Pancreas (tissue), 10 donors: Measurements from ENCODE around the gene HSD17B12. TPM values are rescaled to one million over a fixed set of nuclear protein-coding genes. Genes with fewer than 3 reads are reported as not detected.
"Not testable (repeated sequence)": the region's sequence is repeated elsewhere in the genome, so short reads cannot be mapped to it uniquely, and the experiment has no call there.

Experiments
- ATAC-seq, 4 donors: fragments of 200-7000 bp; cut with Tn5 transposase; one replicate each; pipeline versions ENCODE4 v1.8.0 to v1.9.1; 2020; ENCODE audit warnings: mild to moderate bottlenecking in 4 of 4, moderate library complexity in 4 of 4
- DNase-seq, 6 donors: peaks; one replicate each; pipeline ENCODE4 v3.0.0-alpha.2; 2020
- FAIRE-seq: peaks from 2 replicates; lab custom pipeline; 2012; peaks lifted over from hg19 to GRCh38; lab: Jason Lieb, UNC
- H3K27ac ChIP-seq, 4 donors: fragments of 200-600 bp; sonication (generic); 1 replicate in 3 of 4; 2 replicates in 1 of 4; pipeline versions ENCODE4 v1.5.0 to v1.8.0; 2020
- H3K27me3 ChIP-seq, 4 donors: fragments of 200-600 bp; one replicate each; pipeline ENCODE4 v1.8.0; 2021
- H3K36me3 ChIP-seq, 3 donors: fragments of 200-600 bp; sonication (generic) in 1 of 3; one replicate each; pipeline versions ENCODE4 v1.5.0 to v1.8.0; 2020 to 2021
- H3K4me1 ChIP-seq, 3 donors: fragments of 200-600 bp; one replicate each; pipeline ENCODE4 v1.8.0; 2021
- H3K4me3 ChIP-seq, 4 donors: fragments of 200-600 bp; sonication (generic) in 2 of 4; one replicate each; pipeline versions ENCODE4 v1.5.0 to v1.8.0; 2020 to 2021
- H3K9me3 ChIP-seq, 4 donors: fragments of 200-600 bp; one replicate each; pipeline ENCODE4 v1.8.0; 2021
- WGBS, 2 donors: extraction: QIAGEN DNeasy Blood & Tissue Kit; methylation state at CpG; one replicate each; pipeline ENCODE4 v1.1.7; 2013; 5-methylcytosine and 5-hydroxymethylcytosine counted together
- intact Hi-C, 3 donors: fragments of 100-400 bp; cut with DNase I; formaldehyde crosslinking; loops; one replicate each; pipeline versions ENCODE4 v1.11.1 to v1.14.2; 2022
- polyA plus RNA-seq, 2 donors: library from polyadenylated mRNA; stranded (reverse); fragments of 200-250 nt; gene quantifications; one replicate each; pipeline ENCODE4 v1.2.3, GENCODE V29; 2013
- total RNA-seq, 6 donors: library from RNA; stranded (reverse); fragmentation: NEBNext Ultra II Directional in 4 of 6; extraction: Animal tissue kit (Norgen Biotek cat#: 25700) in 4 of 6; gene quantifications; one replicate each; pipeline versions ENCODE4 v1.2.1 to v1.2.4, GENCODE V29; 2021 to 2023
- TF ChIP-seq, protein P1 (sequence below), 4 donors: fragments of 200-600 bp; sonication (generic) in 3 of 4; IDR thresholded peaks; one replicate each; pipeline versions ENCODE4 v1.5.0 to v1.8.0; 2021; ENCODE audit warnings: antibody characterized with exemption in 4 of 4
- donor health status: healthy with polysubstance abuse.
- donor health status: DM: no; HTN: no; CAD: no; lungs with moderate emphysema.
- donor health status: DM: no; HTN: no; CAD: no.
- donor health status: control.
- donor health status: control.
- donor health status: Bipolar disorder and iron deficiency.
- donor health status: DM: yes; HTN: yes; CAD: no.
- donor health status: DM: no; HTN: no; CAD: no.
- donor health status: DM: no; HTN: no; CAD: no.
- donor health status: DM: yes; HTN: yes; CAD: no.

Gene HSD17B12
- total and polyA plus RNA-seq, 8 donors: 21.0 to 51.9 (median 38.9) TPM

DNA sequence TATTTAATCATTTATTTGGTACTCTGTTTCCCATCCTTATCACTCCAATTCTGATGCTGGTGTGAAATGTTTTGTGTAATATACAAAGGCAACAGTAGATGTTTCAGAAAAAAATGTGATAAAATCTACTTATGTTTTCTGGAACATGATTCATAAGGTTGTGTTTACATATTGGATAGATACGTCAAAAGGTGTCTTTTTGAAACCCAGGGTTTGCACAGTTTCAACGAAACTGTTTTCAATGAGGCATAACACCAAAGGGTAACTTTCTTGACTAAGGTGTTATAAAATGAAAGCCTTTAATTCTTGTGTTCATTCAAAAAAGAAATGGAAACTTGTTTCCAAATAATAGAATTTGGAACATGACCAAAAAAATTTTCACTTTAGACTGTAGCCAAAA is 33.8 kb upstream of the HSD17B12 start:
- peaks cover 0 to 7% (median 2%) of the 10 kb centered on the region in 4 donors for H3K27me3 ChIP-seq
- WGBS, 2 donors: 87 to 91% methylated on average over 2 of the region's 2 CpGs
- no peak for ATAC-seq
- H3K4me3 ChIP-seq: no peak overlapping the region
- no peaks in the 10 kb centered on the region for H3K36me3 ChIP-seq
- FAIRE-seq: no peak
- no peak overlapping the region for H3K27ac ChIP-seq
- TF ChIP-seq, protein P1, sequence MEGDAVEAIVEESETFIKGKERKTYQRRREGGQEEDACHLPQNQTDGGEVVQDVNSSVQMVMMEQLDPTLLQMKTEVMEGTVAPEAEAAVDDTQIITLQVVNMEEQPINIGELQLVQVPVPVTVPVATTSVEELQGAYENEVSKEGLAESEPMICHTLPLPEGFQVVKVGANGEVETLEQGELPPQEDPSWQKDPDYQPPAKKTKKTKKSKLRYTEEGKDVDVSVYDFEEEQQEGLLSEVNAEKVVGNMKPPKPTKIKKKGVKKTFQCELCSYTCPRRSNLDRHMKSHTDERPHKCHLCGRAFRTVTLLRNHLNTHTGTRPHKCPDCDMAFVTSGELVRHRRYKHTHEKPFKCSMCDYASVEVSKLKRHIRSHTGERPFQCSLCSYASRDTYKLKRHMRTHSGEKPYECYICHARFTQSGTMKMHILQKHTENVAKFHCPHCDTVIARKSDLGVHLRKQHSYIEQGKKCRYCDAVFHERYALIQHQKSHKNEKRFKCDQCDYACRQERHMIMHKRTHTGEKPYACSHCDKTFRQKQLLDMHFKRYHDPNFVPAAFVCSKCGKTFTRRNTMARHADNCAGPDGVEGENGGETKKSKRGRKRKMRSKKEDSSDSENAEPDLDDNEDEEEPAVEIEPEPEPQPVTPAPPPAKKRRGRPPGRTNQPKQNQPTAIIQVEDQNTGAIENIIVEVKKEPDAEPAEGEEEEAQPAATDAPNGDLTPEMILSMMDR (IDR thresholded peaks at IDR 0.05): no peak
- DNase-seq: no peak
- peaks cover 0 to 7% (median 4%) of the 10 kb centered on the region in 3 donors for H3K4me1 ChIP-seq
- intact Hi-C loops: no loop called here
- H3K9me3 ChIP-seq: no peaks in the 10 kb centered on the region

DNA sequence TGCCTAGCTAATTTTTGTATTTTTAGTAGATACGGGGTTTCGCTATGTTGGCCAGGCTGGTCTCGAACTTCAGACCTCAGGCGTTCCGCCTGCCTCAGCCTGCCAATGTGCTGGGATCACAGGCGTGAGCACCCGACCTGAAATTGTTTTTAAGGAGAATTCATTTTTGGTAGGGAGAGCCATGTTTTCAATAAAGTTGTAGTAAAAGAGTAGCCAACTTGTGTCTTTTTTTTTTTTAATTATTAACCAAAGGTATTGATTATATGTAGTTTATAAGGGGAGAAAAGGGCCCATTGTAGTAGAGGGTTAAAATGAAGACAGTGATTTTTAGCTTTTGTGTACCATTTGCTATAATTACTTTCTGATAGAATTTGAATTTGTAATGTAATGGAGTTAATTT is 31.6 kb upstream of the HSD17B12 start:
- Histone ChIP-seq H3K27ac (no peak overlapping the region), H3K4me1 (peaks cover 0 to 7% (median 0%) of the 10 kb centered on the region in 3 donors), H3K36me3 (no peaks in the 10 kb centered on the region), H3K9me3 (no peaks in the 10 kb centered on the region), H3K4me3 (no peak overlapping the region), H3K27me3 (no peaks in the 10 kb centered on the region)
- intact Hi-C loops: no loop called here
- WGBS, 2 donors: 96 to 99% methylated on average over 7 of the region's 7 CpGs
- TF ChIP-seq, protein P1 (IDR thresholded peaks at IDR 0.05): no peak
- no peak for DNase-seq
- ATAC-seq: no peak
- FAIRE-seq: no peak

DNA sequence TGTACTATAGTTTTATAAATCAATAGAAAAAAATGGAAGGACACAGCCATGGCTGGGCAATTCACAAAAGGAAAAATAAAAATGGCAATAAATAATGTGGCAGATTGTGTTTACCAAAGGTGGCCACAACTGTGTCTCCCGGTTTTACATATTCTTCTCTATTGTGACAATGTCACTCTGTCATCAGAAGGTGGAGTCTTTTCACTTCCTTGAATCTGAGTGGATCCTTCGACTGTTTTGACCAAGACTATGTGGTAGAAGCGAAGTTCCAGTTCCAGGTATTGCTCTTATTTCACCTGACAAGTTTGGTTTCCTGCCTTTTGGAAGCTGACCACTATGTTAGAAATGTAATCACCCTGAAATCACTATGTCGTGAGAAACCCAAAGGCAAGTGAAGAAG is 31.0 kb upstream of the HSD17B12 start:
- TF ChIP-seq, protein P1 (IDR thresholded peaks at IDR 0.05): no peak
- DNase-seq (no peak), FAIRE-seq (no peak), ATAC-seq (no peak)
- H3K27ac ChIP-seq: no peak overlapping the region
- peaks cover 0 to 7% (median 0%) of the 10 kb centered on the region in 3 donors for H3K4me1 ChIP-seq
- H3K9me3 ChIP-seq: no peaks in the 10 kb centered on the region
- 96% methylated on average over 4 of the region's 4 CpGs for WGBS, 2 donors
- no peak overlapping the region for H3K4me3 ChIP-seq
- intact Hi-C loops: no loop called here
- H3K36me3 ChIP-seq: no peaks in the 10 kb centered on the region
- no peaks in the 10 kb centered on the region for H3K27me3 ChIP-seq

DNA sequence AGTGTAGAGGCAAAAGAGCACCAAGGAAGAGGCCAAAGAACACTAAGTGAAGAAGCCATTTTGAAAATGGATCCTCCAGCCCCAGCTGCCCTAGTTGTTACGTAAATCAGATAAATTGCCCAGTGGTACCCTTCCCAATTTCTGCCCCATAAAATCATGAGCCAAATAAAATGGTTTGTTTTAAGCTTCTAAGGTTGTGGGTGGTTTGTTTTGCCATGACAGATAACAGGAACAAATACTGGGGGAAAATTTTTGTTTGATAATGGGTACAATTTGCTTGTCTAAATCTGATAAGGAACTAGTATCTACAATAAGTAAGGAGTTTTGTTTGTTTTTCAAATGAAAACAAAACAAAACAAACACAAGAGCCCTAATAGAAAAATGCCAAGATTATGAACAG is 30.6 kb upstream of the HSD17B12 start:
- 88 to 94% methylated on average over 1 of the region's 1 CpG for WGBS, 2 donors
- intact Hi-C loops: no loop called here
- TF ChIP-seq, protein P1 (IDR thresholded peaks at IDR 0.05): no peak
- ATAC-seq: no peak
- H3K27ac ChIP-seq: no peak overlapping the region
- peaks cover 0 to 5% (median 0%) of the 10 kb centered on the region in 3 donors for H3K4me1 ChIP-seq
- no peaks in the 10 kb centered on the region for H3K9me3 ChIP-seq
- no peaks in the 10 kb centered on the region for H3K36me3 ChIP-seq
- no peaks in the 10 kb centered on the region for H3K27me3 ChIP-seq
- no peak overlapping the region for H3K4me3 ChIP-seq
- no peak for FAIRE-seq
- DNase-seq: no peak

DNA sequence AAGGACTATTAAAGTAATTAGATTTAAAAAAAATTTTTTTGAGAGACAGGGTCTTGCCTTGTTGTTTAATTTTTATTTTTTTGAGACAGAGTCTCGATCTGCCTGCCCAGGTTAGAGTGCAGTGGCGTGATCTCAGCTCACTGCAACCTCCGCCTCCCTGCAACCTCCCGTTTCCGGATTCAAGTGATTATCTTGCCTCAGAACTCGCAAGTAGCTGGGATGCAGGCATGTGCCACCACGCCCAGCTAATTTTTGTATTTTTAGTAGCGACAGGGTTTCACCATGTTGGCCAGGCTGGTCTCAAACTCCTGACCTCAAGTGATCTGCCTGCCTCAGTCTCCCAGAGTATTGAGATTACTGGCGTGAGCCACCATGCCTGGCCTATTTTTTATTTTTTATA is 17.5 kb upstream of the HSD17B12 start:
- DNase-seq, intact Hi-C loops, ATAC-seq, H3K27ac ChIP-seq, FAIRE-seq, H3K4me1 ChIP-seq, H3K9me3 ChIP-seq, H3K36me3 ChIP-seq, H3K27me3 ChIP-seq, H3K4me3 ChIP-seq: not testable (repeated sequence)
- 68 to 74% methylated on average over 9 of the region's 9 CpGs for WGBS, 2 donors
